GM18868 (cell line): ENCODE data around the gene CBX6.

ENCODE experiments used
- ATAC-seq: cut with Tn5 transposase; IDR thresholded peaks from one replicate; pipeline ENCODE4 v1.9.1; 2021; ENCODE audit warnings: mild to moderate bottlenecking, moderate library complexity; ENCODE audit not compliant: unreplicated experiment

The CBX6 gene

GRCh38 chr22:38873469-38874411 lies 1.7 kb upstream of the CBX6 start:
- ATAC-seq = no peak

- ATAC-seq = no peak
These were observed 824 bp upstream of the CBX6 start for GRCh38 chr22:38872831-38873248.

- no peak for ATAC-seq
These were observed 450 bp downstream of the CBX6 start for GRCh38 chr22:38871360-38872171.

GRCh38 chr22:38870791-38871359 lies 1.1 kb downstream of the CBX6 start:
- no peak for ATAC-seq

GRCh38 chr22:38870312-38870741 lies 1.7 kb downstream of the CBX6 start:
- ATAC-seq = no peak

- ATAC-seq = no peak
These were observed 2.4 kb downstream of the CBX6 start for GRCh38 chr22:38869663-38870062.

- no peak for ATAC-seq
These were observed 3.1 kb downstream of the CBX6 start for GRCh38 chr22:38868886-38869381.

GRCh38 chr22:38868286-38868721 lies 3.7 kb downstream of the CBX6 start:
- ATAC-seq = no peak

GRCh38 chr22:38867471-38868285 lies 4.3 kb downstream of the CBX6 start:
- no peak for ATAC-seq

- ATAC-seq = no peak
These were observed 4.9 kb downstream of the CBX6 start for GRCh38 chr22:38867124-38867455.

- ATAC-seq = no peak
These were observed 5.5 kb downstream of the CBX6 start for GRCh38 chr22:38866399-38867123.

- ATAC-seq = no peak
These were observed 6.0 kb downstream of the CBX6 start for GRCh38 chr22:38866024-38866398.

- no peak for ATAC-seq
These were observed 6.6 kb downstream of the CBX6 start for GRCh38 chr22:38865201-38866023.

GRCh38 chr22:38864361-38865191 lies 7.4 kb downstream of the CBX6 start:
- no peak for ATAC-seq

- no peak for ATAC-seq
These were observed 8.4 kb downstream of the CBX6 start for GRCh38 chr22:38863531-38864131.

- ATAC-seq = no peak
These were observed 9.4 kb downstream of the CBX6 start for GRCh38 chr22:38862375-38863329.

GRCh38 chr22:38861927-38862326 lies 10.1 kb downstream of the CBX6 start:
- no peak for ATAC-seq
